ENCODE measurements around the gene MYZAP.

- TF ChIP-seq CTCF (IDR thresholded peaks at IDR 0.05) (no peak), RCOR1 (IDR thresholded peaks at IDR 0.05; ENCODE audit: low read depth, low read length) (no peak), JUNB (IDR thresholded peaks at IDR 0.05) (no peak), ZFP36 (IDR thresholded peaks at IDR 0.05; ENCODE audit: borderline replicate concordance, partially characterized antibody) (no peak), POLR2A (IDR thresholded peaks at IDR 0.05; ENCODE audit: low read length) (no peak), RFX5 (IDR thresholded peaks at IDR 0.05) (no peak), MAX (IDR thresholded peaks at IDR 0.05) (no peak), USF2 (IDR thresholded peaks at IDR 0.05) (no peak)
These were observed 54.4 kb downstream of the MYZAP start for GRCh38 chr15:57646087-57646486.
